ENCODE results near the gene TENT4B. TPM values are rescaled to one million over a fixed set of nuclear protein-coding genes. Genes with fewer than 3 reads are reported as not detected.
A peak's percentile ranks its signal among the peaks of the same experiment; 100 is the strongest.

The TENT4B gene
- total RNA-seq, 1 experiment from 2014 or later, result 28.6 TPM

DNA sequence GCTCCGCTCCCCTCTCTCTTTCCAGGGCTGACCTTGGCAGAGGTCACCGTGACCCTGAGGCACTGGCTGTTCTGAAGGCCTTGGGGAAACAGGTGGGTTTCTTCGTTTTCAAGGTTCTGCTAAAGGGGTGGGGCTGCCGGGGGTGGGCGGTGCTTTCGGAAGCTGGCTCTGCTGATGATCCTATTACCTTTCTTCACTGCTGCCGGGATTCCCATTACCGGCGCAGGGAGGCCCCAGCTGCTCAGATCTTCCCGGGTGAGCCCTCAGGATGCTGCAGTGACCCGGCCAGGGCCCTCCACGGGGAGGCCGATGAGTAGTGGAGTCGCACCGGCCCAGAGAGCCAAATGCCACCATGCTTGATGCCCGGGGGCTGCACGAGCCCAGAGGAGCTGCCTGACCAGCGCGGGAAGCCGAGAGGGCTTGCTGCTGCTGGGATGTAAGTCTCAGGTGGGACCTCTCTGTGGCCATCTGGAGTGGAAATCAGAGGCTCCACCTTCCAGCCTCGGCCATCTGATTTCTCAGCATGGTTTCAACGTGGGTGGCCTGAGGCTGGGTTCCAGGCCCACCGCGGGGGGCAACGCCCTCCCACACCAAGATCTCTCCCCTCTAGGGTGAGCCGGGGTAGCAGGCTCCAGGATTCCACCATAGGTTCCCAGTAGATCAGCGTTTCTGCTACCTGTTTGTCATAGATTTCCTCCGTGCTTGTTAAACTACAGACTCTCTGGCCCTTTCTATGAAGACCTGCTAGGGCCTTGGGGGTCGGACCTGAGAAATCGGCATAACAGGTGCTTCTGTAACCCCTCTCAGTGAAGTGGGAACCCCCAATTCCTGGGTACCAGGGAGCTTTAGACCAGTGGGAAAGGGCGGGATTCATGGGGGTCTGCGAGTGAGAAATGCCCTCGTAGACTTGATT, 91.7 kb downstream of the TENT4B start:
- ChIA-PET CTCF (interaction anchor here (0.7 to 1.8 kb wide), 4 partner anchors 31 to 421 kb away, joined by 3 to 5 read pairs (median 4); partner anchors contain the start of gene CNEP1R1), POLR2A (no interaction called here)
- peak overlapping the region; percentile 89 for H3K27ac Mint-ChIP-seq (ENCODE audit: unreplicated experiment)
- H3K4me3 Mint-ChIP-seq (ENCODE audit: unreplicated experiment), result peak overlapping the region; percentile 76
- H3K4me1 ChIP-seq, result peaks cover 14% of the 10 kb centered on the region
- DNase-seq, result no peak
- TSS peak; percentile 40 for BruUV-seq (replicated peaks)
- intact Hi-C loops (cut with micrococcal nuclease; ENCODE audit: unreplicated experiment), result loop anchor here (1.0 kb wide), 2 partner anchors 30 to 69 kb away; no protein-coding TSS in a partner anchor
- peak overlapping the region; percentile 47 for H3K4me3 ChIP-seq (ENCODE audit: low read depth, low read length)
- H3K4me1 Mint-ChIP-seq (ENCODE audit: low read depth, unreplicated experiment), result peaks cover 13% of the 10 kb centered on the region
- no peaks in the 10 kb centered on the region for H3K36me3 ChIP-seq (ENCODE audit: control insufficient read depth, insufficient read depth, low read length)
- no peaks in the 10 kb centered on the region for H3K27me3 Mint-ChIP-seq (ENCODE audit: insufficient read depth, unreplicated experiment)
- no peaks in the 10 kb centered on the region for H3K27me3 ChIP-seq (replicated peaks; ENCODE audit: control insufficient read depth, insufficient read depth, low read length)
- TF ChIP-seq, protein P1, sequence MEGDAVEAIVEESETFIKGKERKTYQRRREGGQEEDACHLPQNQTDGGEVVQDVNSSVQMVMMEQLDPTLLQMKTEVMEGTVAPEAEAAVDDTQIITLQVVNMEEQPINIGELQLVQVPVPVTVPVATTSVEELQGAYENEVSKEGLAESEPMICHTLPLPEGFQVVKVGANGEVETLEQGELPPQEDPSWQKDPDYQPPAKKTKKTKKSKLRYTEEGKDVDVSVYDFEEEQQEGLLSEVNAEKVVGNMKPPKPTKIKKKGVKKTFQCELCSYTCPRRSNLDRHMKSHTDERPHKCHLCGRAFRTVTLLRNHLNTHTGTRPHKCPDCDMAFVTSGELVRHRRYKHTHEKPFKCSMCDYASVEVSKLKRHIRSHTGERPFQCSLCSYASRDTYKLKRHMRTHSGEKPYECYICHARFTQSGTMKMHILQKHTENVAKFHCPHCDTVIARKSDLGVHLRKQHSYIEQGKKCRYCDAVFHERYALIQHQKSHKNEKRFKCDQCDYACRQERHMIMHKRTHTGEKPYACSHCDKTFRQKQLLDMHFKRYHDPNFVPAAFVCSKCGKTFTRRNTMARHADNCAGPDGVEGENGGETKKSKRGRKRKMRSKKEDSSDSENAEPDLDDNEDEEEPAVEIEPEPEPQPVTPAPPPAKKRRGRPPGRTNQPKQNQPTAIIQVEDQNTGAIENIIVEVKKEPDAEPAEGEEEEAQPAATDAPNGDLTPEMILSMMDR (IDR thresholded peaks at IDR 0.05; ENCODE audit: insufficient read depth in 1 of 2, low read depth in 1 of 2, low read length in 1 of 2, severe bottlenecking in 1 of 2, unreplicated experiment in 1 of 2), result no peak
- H3K9me3 Mint-ChIP-seq (ENCODE audit: unreplicated experiment), result no peaks in the 10 kb centered on the region
- peaks cover 17% of the 10 kb centered on the region for H3K36me3 Mint-ChIP-seq (ENCODE audit: insufficient read depth, unreplicated experiment)
- no peaks in the 10 kb centered on the region for H3K9me3 ChIP-seq

DNA sequence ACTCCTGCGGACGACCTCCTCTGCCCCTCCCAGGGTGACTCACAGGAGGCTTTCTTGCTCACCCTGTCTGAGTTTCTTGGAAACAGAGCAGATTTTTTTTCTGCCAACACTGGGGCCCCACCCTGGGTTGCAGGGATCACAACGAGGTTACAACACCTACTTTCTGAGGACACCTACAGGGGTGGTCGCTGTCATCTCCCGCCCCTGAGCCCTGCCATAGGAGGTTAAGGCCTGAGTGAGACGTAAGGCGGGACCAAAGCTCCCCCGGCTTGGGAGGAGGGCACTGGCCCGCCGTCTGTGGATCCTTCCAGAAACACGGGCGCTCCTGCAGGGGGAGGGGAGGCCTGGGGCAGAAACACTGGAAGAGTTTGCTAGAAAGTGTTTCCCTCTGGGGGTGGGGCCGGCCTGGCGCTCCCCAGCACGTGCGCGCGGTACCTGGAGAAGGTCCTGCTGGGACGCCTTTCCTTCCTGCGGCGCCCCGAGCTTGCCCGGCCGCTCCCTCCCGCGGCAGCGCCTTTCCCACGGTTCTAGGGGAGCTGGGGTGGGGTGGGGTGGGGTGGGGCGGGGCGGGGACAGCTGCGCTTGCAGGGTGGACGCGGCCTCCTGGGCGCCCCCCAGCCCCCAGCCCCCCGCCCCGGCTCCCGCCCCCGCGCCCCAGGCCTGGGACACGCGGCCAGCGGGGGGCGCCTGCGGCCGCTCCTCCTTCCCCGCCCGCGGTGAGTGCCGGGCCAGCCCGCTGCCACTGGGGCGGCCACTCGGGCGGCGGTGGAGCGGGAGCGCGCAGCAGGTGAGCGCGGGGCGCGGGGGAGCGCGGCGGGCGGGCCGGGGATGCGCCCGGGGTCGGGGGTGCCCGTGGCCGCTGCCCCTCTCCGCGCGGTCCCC, 92.6 kb downstream of the TENT4B start:
- BruUV-seq (replicated peaks), result no TSS peak
- intact Hi-C loops (cut with micrococcal nuclease; ENCODE audit: unreplicated experiment), result loop anchor here (1.0 kb wide), 2 partner anchors 31 to 68 kb away; no protein-coding TSS in a partner anchor
- TF ChIP-seq, protein P1 (IDR thresholded peaks at IDR 0.05; ENCODE audit: insufficient read depth in 1 of 2, low read depth in 1 of 2, low read length in 1 of 2, severe bottlenecking in 1 of 2, unreplicated experiment in 1 of 2), result peak in 1 of 2 experiments; percentile 38
- peak overlapping the region; percentile 47 for H3K4me3 ChIP-seq (ENCODE audit: low read depth, low read length)
- peaks cover 14% of the 10 kb centered on the region for H3K4me1 ChIP-seq
- no peaks in the 10 kb centered on the region for H3K27me3 ChIP-seq (replicated peaks; ENCODE audit: control insufficient read depth, insufficient read depth, low read length)
- POLR2A ChIA-PET, result interaction anchor here (0.7 kb wide), 1 partner anchor 67 kb away, joined by 3 read pairs; no protein-coding TSS in a partner anchor
- no peaks in the 10 kb centered on the region for H3K27me3 Mint-ChIP-seq (ENCODE audit: insufficient read depth, unreplicated experiment)
- DNase-seq, result peak; percentile 90
- H3K4me1 Mint-ChIP-seq (ENCODE audit: low read depth, unreplicated experiment), result peaks cover 13% of the 10 kb centered on the region
- H3K27ac Mint-ChIP-seq (ENCODE audit: unreplicated experiment), result peak overlapping the region; percentile 89
- CTCF ChIA-PET, result interaction anchor here (0.5 to 1.8 kb wide), 5 partner anchors 32 to 420 kb away, joined by 3 to 5 read pairs (median 3); partner anchors contain the start of gene CNEP1R1
- H3K4me3 Mint-ChIP-seq (ENCODE audit: unreplicated experiment), result peak overlapping the region; percentile 76
- no peaks in the 10 kb centered on the region for H3K36me3 ChIP-seq (ENCODE audit: control insufficient read depth, insufficient read depth, low read length)
- H3K9me3 Mint-ChIP-seq (ENCODE audit: unreplicated experiment), result no peaks in the 10 kb centered on the region
- no peaks in the 10 kb centered on the region for H3K9me3 ChIP-seq
- peaks cover 17% of the 10 kb centered on the region for H3K36me3 Mint-ChIP-seq (ENCODE audit: insufficient read depth, unreplicated experiment)
